Brain microvascular endothelial cell (primary cell): Measurements from ENCODE around the gene TGM2.
A peak's percentile ranks its signal among the peaks of the same experiment; 100 is the strongest.

Source experiments
- DNase-seq: peaks from one replicate; pipeline ENCODE4 v3.0.0-alpha.2; 2020
- H3K27ac ChIP-seq: fragments of 250-450 bp; sonication (Bioruptor Pico); 2 replicates; pipeline ENCODE4 v1.5.1; 2020; ENCODE audit warnings: mild to moderate bottlenecking, moderate library complexity
- H3K27me3 ChIP-seq: fragments of 250-450 bp; sonication (Bioruptor Pico); replicated peaks from 2 replicates; pipeline ENCODE4 v1.5.1; 2020; ENCODE audit warnings: mild to moderate bottlenecking
- H3K36me3 ChIP-seq: fragments of 250-450 bp; sonication (Bioruptor Pico); replicated peaks from 2 replicates; pipeline ENCODE4 v1.5.1; 2020; ENCODE audit warnings: mild to moderate bottlenecking
- H3K4me3 ChIP-seq: 2 replicates; pipeline ENCODE4 v1.5.1; 2011; ENCODE audit warnings: low read depth, mild to moderate bottlenecking, control low read depth, low read length, moderate library complexity
- CTCF ChIP-seq: IDR thresholded peaks from 2 replicates; pipeline ENCODE4 v1.5.1; 2011; ENCODE audit warnings: low read depth, mild to moderate bottlenecking, moderate library complexity, low read length, control low read depth, inconsistent platforms; ENCODE audit errors: missing control alignments
- in situ Hi-C: cut with HindIII; loops from 2 replicates; pipeline ENCODE4 v1.10.0; 2017; ENCODE audit warnings: low sequenced_read_pairs, low pct_ligation_motif_present

The TGM2 gene

GRCh38 chr20:38165966-38166702 is 1.1 kb upstream of the TGM2 start:
- in situ Hi-C loops, result no loop called here
- Histone ChIP-seq H3K4me3 (no peak overlapping the region), H3K36me3 (peaks cover 10% of the 10 kb centered on the region), H3K27me3 (no peaks in the 10 kb centered on the region), H3K27ac (no peak overlapping the region)
- no peak for DNase-seq
- TF ChIP-seq CTCF, result no peak

- Histone ChIP-seq H3K36me3 (peaks cover 25% of the 10 kb centered on the region), H3K27ac (no peak overlapping the region), H3K4me3 (peak overlapping the region; percentile 76), H3K27me3 (no peaks in the 10 kb centered on the region)
- no peak for DNase-seq
- TF ChIP-seq CTCF, result no peak
- in situ Hi-C loops, result no loop called here
Measured at GRCh38 chr20:38164624-38165088, 414 bp downstream of the TGM2 start.

DNA sequence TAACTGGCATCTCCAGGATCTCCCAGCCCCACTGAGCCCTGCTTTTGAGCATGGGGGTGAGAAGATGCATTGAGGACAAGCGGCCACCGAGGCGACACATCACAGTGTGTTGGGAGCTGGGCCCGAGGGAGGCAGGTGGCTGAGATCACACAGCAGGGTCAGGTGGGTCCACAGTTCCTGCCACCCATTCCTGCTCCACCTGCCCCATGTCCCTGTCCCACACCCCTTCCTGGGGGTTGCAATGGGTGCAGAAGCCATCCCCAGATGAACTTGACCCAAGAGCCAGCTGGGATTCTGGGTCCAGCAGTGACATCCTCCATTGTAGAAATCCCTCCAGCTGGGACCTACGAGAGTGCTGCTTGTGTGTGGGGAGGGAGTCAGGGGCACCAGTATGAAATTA is 1.0 kb downstream of the TGM2 start:
- H3K36me3 ChIP-seq, result peaks cover 31% of the 10 kb centered on the region

DNA sequence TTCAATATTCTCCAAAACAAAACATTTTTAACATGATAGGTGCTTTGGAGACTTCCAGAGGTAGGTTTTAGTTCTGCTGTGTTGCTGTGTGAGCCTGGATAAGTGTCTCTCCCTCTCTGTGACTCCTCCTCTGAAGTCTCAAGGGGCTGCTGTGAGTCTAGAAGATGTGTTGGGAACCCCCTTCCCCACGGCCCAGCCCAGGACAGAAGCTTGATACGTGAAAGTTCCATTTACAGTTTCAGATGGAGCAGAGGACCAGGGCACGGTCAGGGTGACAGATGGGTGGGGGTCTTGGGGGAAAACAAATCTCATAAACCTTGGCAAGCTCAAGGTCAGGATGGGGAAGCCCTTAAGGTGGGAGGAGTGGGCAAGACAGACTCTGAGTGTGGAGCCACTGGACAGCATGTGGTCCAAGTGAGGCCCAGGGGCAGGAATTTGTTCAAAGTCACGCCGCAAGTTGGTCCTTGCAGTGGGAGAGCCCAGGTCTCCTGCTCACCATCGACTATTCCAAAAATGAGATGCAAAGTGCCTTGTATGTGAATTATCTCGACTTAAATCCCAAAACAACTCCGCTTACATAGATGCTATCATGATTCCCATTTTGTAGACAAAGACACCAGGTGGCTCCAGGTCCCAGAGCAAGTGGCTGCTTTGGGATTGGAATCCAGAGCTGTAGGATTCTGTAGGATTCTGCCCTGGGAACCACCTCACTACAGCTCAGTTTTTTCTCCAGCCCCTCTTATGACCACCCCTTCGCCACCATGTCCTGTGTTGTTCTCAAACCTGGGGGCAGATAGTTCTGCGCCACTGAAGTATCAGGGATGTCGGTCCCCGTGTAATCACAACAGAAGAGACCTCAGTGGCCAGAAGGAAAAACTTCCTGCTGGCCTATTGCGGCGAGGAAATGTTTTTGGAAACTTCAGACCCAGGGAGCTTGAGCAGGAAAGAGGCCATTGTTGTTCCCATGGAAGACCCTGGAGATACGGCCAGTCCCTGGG is 1.9 kb downstream of the TGM2 start:
- Histone ChIP-seq H3K27me3 (no peaks in the 10 kb centered on the region), H3K27ac (no peak overlapping the region), H3K36me3 (peaks cover 40% of the 10 kb centered on the region), H3K4me3 (peak overlapping the region; percentile 76)
- TF ChIP-seq CTCF, result no peak
- in situ Hi-C loops, result no loop called here
- DNase-seq, result no peak

More for the DNA sequence above, 1.0 kb downstream of the TGM2 start:
- no peak for DNase-seq
- Histone ChIP-seq H3K4me3 (peak overlapping the region; percentile 76), H3K27ac (no peak overlapping the region), H3K27me3 (no peaks in the 10 kb centered on the region)
- TF ChIP-seq CTCF, result no peak
- in situ Hi-C loops, result no loop called here

GRCh38 chr20:38162149-38162548 is 2.9 kb downstream of the TGM2 start:
- no peak for TF ChIP-seq CTCF
- peaks cover 50% of the 10 kb centered on the region for H3K36me3 ChIP-seq
- no peak overlapping the region for H3K27ac ChIP-seq
- no peak overlapping the region for H3K4me3 ChIP-seq
- H3K27me3 ChIP-seq, result no peaks in the 10 kb centered on the region
- in situ Hi-C loops, result no loop called here
- DNase-seq, result no peak
